ELR (cell line): ENCODE data around the gene KBTBD7.
"Not testable (repeated sequence)": the region's sequence is repeated elsewhere in the genome, so short reads cannot be mapped to it uniquely, and the experiment has no call there.

Experiments used
- DNase-seq: peaks from one replicate; pipeline ENCODE4 v3.0.0-alpha.2; 2015; ENCODE audit warnings: low read depth

KBTBD7 gene

GRCh38 chr13:41199079-41199478 lies 4.7 kb upstream of the KBTBD7 start:
- no peak for DNase-seq

GRCh38 chr13:41196620-41197019 lies 2.3 kb upstream of the KBTBD7 start:
- peak; percentile 46 for DNase-seq

GRCh38 chr13:41196011-41196410 lies 1.6 kb upstream of the KBTBD7 start:
- no peak for DNase-seq

DNA sequence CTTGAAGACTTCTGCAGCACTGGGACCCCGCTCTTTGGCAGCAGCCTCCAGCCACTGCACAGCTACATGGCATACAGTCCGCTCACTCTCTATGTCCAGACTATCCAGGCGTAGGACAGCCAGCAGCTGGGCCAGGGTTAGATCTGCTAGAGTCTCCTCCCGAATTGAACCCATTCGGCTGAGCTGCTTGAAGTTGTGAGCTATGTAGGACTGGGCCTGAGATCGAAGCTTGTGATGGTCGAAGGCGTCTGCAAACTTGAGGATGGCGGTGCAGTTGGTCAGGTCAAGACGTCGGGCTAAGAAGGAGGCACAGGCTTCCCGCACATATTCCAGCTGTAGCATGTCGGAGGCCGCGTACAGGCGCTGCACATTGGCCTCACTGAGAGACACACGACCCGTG lies 900 bp downstream of the KBTBD7 start:
- DNase-seq, result no peak

DNA sequence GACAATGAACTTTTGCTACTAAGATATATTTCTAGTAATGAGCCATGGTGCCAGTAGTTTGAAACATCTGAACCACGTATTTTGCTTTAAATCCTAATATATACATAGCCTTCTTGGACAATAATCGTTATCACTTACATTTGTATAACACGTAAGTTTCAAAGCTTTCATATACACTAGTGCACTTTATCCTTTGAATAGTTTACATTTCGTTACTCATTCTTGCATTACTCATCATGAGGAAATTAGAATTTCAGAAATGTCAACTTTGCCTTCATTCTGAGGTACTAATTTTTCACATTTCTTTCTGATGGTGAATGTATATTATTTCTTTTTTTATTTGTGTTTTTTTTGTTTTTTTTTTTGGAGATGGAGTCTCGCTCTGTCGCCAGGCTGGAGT lies 5.8 kb downstream of the KBTBD7 start:
- DNase-seq, result peak; percentile 84

- DNase-seq, result no peak
Measured at GRCh38 chr13:41186481-41186880, 7.9 kb downstream of the KBTBD7 start.

DNA sequence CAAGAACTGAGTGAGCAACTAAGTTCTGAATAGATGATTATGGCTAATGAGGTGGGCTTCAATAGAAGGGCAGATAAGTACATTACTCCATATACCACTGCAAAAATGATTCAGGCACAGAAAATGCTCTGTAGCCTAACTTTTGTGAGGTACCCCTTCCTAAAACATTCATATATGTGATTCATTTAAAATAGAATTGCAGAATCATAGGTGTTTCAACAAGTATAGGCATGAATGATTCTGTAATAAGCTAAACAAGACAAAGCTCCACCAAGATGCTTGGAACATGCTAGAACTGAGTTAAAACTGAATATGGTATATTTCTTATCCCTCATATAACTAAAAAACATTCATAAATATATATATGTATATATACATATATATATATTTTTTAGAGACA lies 12.1 kb downstream of the KBTBD7 start:
- DNase-seq, result no peak

- DNase-seq, result peak; percentile 78
Measured at GRCh38 chr13:41179593-41180250, 14.6 kb downstream of the KBTBD7 start.

GRCh38 chr13:41178040-41178439 lies 16.3 kb downstream of the KBTBD7 start:
- no peak for DNase-seq

DNA sequence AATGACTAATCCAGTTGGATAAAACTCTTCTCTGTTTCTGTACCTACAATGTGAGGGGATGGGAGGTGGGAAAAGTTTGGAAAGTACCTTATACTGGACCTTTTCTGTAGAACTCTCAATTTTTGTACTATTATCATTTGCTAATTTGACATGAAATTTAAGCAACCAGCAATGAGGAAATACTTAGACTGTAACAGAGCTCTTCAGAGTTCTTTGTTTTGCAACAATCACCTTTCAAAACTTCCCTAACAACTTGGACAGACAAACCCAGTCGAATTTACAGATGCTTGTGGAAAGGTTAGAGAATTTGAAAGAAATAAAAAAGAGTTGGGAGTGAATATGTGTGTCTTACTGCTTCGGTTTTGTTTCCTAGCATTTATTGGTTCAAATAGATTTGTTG lies 16.8 kb downstream of the KBTBD7 start:
- DNase-seq, result no peak

DNA sequence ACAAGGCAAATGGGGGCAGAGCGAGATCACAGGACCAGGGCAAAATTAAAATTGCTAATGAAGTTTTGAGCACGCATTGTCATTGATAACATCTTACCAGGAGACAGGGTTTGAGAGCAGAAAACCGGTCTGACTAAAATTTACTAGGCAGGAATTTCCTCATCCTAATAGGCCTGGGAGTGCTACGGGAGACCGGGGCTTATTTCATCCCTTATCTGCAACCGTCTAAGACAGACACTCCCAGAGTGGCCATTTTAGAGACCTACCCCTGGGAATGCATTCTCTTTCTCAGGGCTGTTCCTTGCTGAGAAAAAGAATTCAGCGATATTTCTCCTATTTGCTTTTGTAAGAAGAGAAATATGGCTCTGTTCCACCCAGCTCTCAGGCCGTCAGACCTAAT lies 18.8 kb downstream of the KBTBD7 start:
- DNase-seq, result not testable (repeated sequence)

GRCh38 chr13:41162151-41162550 lies 32.2 kb downstream of the KBTBD7 start:
- DNase-seq, result no peak

DNA sequence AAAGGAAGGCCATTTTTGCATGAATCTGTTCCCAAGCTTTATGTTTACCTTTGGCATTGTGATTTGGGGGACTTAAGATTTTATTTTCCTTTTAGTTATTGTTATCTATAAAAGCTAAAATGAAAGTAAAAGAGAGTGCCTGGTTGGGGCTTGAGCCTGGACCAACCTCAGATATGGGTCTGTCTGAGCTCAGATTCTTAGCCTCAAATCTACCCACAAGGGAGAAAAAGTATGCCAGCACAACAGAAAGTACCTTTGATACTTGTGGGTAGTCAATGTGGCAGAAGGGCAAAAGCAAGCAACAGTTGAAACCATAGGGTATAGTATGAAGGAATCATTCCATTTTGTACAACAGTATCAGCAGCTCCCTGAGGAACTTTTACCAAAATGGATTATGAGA lies 35.2 kb downstream of the KBTBD7 start:
- DNase-seq, result no peak

GRCh38 chr13:41157048-41157717 lies 37.2 kb downstream of the KBTBD7 start:
- DNase-seq, result peak; percentile 16

- no peak for DNase-seq
Measured at GRCh38 chr13:41156620-41157019, 37.7 kb downstream of the KBTBD7 start.

GRCh38 chr13:41154042-41154441 lies 40.3 kb downstream of the KBTBD7 start:
- no peak for DNase-seq

- no peak for DNase-seq
Measured at GRCh38 chr13:41152005-41152404, 42.4 kb downstream of the KBTBD7 start.

- no peak for DNase-seq
Measured at GRCh38 chr13:41150058-41150457, 44.3 kb downstream of the KBTBD7 start.

DNA sequence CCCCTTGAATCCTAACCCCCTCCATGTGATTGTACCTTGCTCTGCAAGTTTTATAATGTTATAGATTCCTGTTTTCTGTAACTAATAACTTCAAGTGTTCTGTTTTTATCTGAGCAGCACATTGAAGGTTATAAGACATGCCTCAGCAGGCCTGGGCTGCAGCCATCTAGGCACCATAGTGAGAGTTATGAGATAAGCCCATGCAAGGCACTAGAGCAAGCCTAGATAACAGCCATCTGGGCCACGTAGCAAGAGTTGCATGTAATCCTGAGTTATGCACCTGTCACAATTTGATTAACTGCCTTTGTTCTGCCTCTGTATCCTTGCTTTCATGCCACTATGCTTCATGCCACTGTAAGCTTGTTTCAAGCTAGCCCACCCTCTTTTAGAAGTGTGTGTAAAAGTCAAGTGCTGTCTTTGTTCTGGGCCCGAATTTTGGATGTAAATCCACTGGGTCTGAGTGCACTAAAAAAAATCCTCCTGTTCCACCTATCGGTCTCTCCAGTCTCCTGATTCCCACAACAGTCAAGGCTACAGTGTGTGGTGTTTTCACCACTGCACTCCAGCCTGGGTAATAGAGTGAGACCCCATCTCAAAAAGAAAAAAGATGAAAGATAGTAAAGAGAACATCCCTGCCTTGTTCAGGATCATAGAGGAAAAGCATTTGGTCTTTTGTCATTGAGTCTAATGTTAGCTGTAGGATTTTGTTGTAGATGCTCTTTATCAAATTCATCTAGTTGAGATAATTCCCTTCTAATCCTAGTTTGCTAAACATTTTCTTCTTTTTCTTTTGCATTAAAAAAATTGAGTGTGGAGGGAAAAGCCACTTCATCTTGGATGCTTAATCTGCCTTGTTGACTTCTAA lies 45.7 kb downstream of the KBTBD7 start:
- no peak for DNase-seq

DNA sequence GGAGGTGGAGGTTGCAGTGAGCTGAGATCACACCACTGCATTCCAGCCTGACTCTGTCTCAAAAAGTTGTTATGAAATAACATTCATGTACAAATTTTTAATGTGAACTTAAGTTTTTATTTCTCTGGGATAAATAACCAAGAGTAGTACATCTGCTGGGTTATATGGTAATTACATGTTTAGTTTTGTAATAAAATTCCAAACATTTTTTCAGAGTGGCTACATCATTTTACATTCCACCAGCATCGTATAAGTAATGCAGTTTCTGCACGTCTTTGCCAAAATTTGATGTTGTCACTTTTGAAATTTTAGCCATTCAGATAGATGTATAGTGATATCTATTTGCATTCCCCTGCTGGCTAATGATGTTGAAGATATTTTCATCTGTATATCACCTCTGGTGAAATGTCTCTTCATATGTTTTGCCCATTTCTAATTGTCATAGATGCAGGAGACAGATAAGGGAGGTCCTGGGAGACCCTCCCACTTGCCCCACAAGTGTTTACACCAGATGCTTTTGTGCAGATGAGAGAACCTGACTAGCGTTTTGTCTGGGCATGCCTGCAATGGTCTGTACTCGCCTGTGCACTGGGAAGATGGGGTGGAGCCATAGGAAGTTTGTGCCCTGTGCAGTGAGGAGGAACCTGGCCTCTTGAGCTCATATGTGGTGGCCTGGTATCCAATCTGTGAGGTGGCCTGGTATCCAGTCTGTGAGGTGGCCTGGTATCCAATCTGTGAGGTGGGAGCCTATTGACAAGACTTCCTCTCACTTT lies 49.0 kb downstream of the KBTBD7 start:
- DNase-seq, result peak; percentile 53

DNA sequence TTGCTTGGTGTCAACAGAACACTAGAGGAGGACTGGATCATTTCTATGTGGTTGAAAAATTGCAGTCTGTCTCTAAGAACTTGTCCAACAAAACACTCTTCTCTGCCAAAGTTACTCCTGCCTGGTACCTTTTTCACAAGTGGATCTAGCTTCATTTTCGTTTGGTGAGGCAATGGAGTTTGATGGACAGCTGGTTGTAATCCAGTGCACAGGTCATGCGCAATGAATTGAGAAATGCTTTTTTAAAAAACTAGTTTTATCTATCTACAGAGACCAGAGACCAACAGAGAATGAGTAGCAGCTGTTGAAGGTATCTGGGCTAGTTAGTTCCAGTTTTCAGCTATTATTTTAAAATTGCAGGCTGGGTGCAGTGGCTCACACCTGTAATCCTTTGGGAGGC lies 49.8 kb downstream of the KBTBD7 start:
- no peak for DNase-seq
